IPS-11a (cell line): Measurements from ENCODE around the gene SYT8.
"Not testable (repeated sequence)": the region's sequence is repeated elsewhere in the genome, so short reads cannot be mapped to it uniquely, and the experiment has no call there.

Experiments used
- H3K4me3 ChIP-seq: one replicate; pipeline ENCODE4 v1.5.1; 2013; ENCODE audit warnings: low read depth, low read length, control low read depth

SYT8 gene

GRCh38 chr11:1834779-1835670, at the start of gene SYT8:
Gene SYT8, plus strand, starts transcription at chr11:1834990. Its CDS starts 116 bp downstream, at chr11:1835106.
- H3K4me3 ChIP-seq: no peak within 1 kb of the TSS

GRCh38 chr11:1785749-1786413, 48.9 kb upstream of the SYT8 start:
- no peak overlapping the region for H3K4me3 ChIP-seq

- H3K4me3 ChIP-seq: no peak overlapping the region
Measured at GRCh38 chr11:1786466-1786865, 48.3 kb upstream of the SYT8 start.

GRCh38 chr11:1791912-1792311, 42.9 kb upstream of the SYT8 start:
- no peak overlapping the region for H3K4me3 ChIP-seq

GRCh38 chr11:1792461-1792860, 42.3 kb upstream of the SYT8 start:
- H3K4me3 ChIP-seq: no peak overlapping the region

GRCh38 chr11:1793081-1793480, 41.7 kb upstream of the SYT8 start:
- no peak overlapping the region for H3K4me3 ChIP-seq

GRCh38 chr11:1796413-1797011, 38.3 kb upstream of the SYT8 start:
- H3K4me3 ChIP-seq: no peak overlapping the region

- H3K4me3 ChIP-seq: no peak overlapping the region
Measured at GRCh38 chr11:1797391-1798125, 37.2 kb upstream of the SYT8 start.

- H3K4me3 ChIP-seq: no peak overlapping the region
Measured at GRCh38 chr11:1803246-1803645, 31.5 kb upstream of the SYT8 start.

GRCh38 chr11:1803835-1804519, 30.8 kb upstream of the SYT8 start:
- not testable (repeated sequence) for H3K4me3 ChIP-seq

GRCh38 chr11:1805525-1805924, 29.3 kb upstream of the SYT8 start:
- no peak overlapping the region for H3K4me3 ChIP-seq

GRCh38 chr11:1807264-1807995, 27.4 kb upstream of the SYT8 start:
- H3K4me3 ChIP-seq: no peak overlapping the region

- no peak overlapping the region for H3K4me3 ChIP-seq
Measured at GRCh38 chr11:1810761-1811160, 24.0 kb upstream of the SYT8 start.

- no peak overlapping the region for H3K4me3 ChIP-seq
Measured at GRCh38 chr11:1812274-1812673, 22.5 kb upstream of the SYT8 start.

GRCh38 chr11:1812801-1813200, 22.0 kb upstream of the SYT8 start:
- H3K4me3 ChIP-seq: no peak overlapping the region

GRCh38 chr11:1813356-1813755, 21.4 kb upstream of the SYT8 start:
- H3K4me3 ChIP-seq: not testable (repeated sequence)

GRCh38 chr11:1814691-1815090, 20.1 kb upstream of the SYT8 start:
- H3K4me3 ChIP-seq: no peak overlapping the region

GRCh38 chr11:1815311-1815710, 19.5 kb upstream of the SYT8 start:
- no peak overlapping the region for H3K4me3 ChIP-seq

- H3K4me3 ChIP-seq: no peak overlapping the region
Measured at GRCh38 chr11:1815751-1816150, 19.0 kb upstream of the SYT8 start.

- no peak overlapping the region for H3K4me3 ChIP-seq
Measured at GRCh38 chr11:1817000-1817399, 17.8 kb upstream of the SYT8 start.
